Testis (tissue), 3 donors: ENCODE measurements around the gene RERE. TPM values are rescaled to one million over a fixed set of nuclear protein-coding genes. Genes with fewer than 3 reads are reported as not detected.

Experiments used
- DNase-seq: peaks from one replicate; pipeline ENCODE4 v3.0.0-alpha.2; 2019
- H3K27ac ChIP-seq, 2 donors: fragments of 200-600 bp; sonication (generic); one replicate each; pipeline ENCODE4 v1.5.1; 2019
- H3K27me3 ChIP-seq: fragments of 200-600 bp; sonication (generic); one replicate; pipeline ENCODE4 v1.5.1; 2019
- H3K36me3 ChIP-seq: fragments of 200-600 bp; sonication (generic); one replicate; pipeline ENCODE4 v1.5.1; 2017; ENCODE audit warnings: low read depth; ENCODE audit errors: missing control alignments
- H3K4me1 ChIP-seq: fragments of 200-600 bp; sonication (generic); one replicate; pipeline ENCODE4 v1.5.1; 2019
- H3K4me3 ChIP-seq, 2 donors: fragments of 200-600 bp; sonication (generic); one replicate each; pipeline ENCODE4 v1.5.1; 2017 to 2019
- H3K9me3 ChIP-seq: fragments of 200-600 bp; sonication (generic); one replicate; pipeline ENCODE4 v1.5.1; 2017
- POLR2A ChIP-seq: fragments of 450-650 bp; IDR thresholded peaks from one replicate; pipeline ENCODE4 v1.6.1; 2017; ENCODE audit warnings: antibody characterized with exemption, mild to moderate bottlenecking, moderate library complexity
- WGBS, 2 donors: methylation state at CpG; one replicate each; pipeline ENCODE4 v1.1.5; 2018; 5-methylcytosine and 5-hydroxymethylcytosine counted together
- intact Hi-C: fragments of 100-400 bp; cut with DNase I; formaldehyde crosslinking; loops from one replicate; pipeline ENCODE4 v1.15.1; 2023; ENCODE audit warnings: low total_unique reads
- polyA plus RNA-seq: library from polyadenylated mRNA; stranded (reverse); fragments of 350-450 nt; fragmentation: Illumina TruSeq; extraction: RNeasy Lipid Tissue Mini Kit (QIAGEN cat#74804); gene quantifications from one replicate; pipeline ENCODE4 v1.2.3, GENCODE V29; 2014; ENCODE audit warnings: low read depth, low replicate concordance; ENCODE audit not compliant: insufficient read depth
- total RNA-seq, 2 donors: library from RNA; depleted of rRNA; stranded (reverse); fragments of >200 nt; gene quantifications; one replicate each; pipeline ENCODE4 v1.2.3, GENCODE V29; 2016
- TF ChIP-seq, protein P1 (sequence below), 3 experiments: fragments of 450-650 bp in 2 of 3; fragments of 200-600 bp in 1 of 3; sonication (generic) in 1 of 3; IDR thresholded peaks; one replicate each; pipeline ENCODE4 v1.5.1; 2016 to 2019; ENCODE audit warnings: antibody characterized with exemption in 3 of 3, mild to moderate bottlenecking in 2 of 3, moderate library complexity in 1 of 3

Gene RERE
- total and polyA plus RNA-seq, 3 donors from 2014 or later = 90.8 to 229 (median 203) TPM

GRCh38 chr1:8809342-8809736 is 8.1 kb downstream of the RERE start:
- no peaks in the 10 kb centered on the region for H3K9me3 ChIP-seq
- peaks cover 3% of the 10 kb centered on the region for H3K4me1 ChIP-seq
- 80 to 90% methylated on average over 1 of the region's 1 CpG for WGBS, 2 donors
- H3K4me3 ChIP-seq = no peak overlapping the region
- DNase-seq = no peak
- intact Hi-C loops = no loop called here
- no peak for TF ChIP-seq POLR2A
- TF ChIP-seq, protein P1, sequence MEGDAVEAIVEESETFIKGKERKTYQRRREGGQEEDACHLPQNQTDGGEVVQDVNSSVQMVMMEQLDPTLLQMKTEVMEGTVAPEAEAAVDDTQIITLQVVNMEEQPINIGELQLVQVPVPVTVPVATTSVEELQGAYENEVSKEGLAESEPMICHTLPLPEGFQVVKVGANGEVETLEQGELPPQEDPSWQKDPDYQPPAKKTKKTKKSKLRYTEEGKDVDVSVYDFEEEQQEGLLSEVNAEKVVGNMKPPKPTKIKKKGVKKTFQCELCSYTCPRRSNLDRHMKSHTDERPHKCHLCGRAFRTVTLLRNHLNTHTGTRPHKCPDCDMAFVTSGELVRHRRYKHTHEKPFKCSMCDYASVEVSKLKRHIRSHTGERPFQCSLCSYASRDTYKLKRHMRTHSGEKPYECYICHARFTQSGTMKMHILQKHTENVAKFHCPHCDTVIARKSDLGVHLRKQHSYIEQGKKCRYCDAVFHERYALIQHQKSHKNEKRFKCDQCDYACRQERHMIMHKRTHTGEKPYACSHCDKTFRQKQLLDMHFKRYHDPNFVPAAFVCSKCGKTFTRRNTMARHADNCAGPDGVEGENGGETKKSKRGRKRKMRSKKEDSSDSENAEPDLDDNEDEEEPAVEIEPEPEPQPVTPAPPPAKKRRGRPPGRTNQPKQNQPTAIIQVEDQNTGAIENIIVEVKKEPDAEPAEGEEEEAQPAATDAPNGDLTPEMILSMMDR (IDR thresholded peaks at IDR 0.05) = no peak
- H3K27me3 ChIP-seq = no peaks in the 10 kb centered on the region
- no peaks in the 10 kb centered on the region for H3K36me3 ChIP-seq
- no peak overlapping the region for H3K27ac ChIP-seq

DNA sequence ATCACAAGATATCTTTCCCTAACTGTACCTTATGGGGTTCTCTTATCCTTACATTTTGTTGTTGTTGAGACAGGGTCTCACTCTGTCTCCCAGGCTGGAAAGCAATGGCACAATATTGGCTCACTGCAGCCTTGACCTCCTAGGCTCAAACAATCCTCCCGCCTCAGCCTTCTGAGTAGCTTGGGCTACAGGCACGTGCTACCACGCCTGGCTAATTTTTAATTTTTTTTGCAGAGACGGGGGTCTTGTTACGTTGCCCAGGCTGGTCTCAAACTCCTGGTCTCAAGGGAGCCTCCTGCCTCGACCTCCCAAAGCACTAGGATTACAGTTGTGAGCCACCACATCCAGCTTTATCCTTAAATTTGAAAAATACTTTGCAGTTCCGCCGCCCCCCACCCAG is 10.4 kb downstream of the RERE start:
- Histone ChIP-seq H3K27me3 (no peaks in the 10 kb centered on the region), H3K4me1 (no peaks in the 10 kb centered on the region), H3K36me3 (no peaks in the 10 kb centered on the region), H3K4me3 (no peak overlapping the region), H3K27ac (no peak overlapping the region), H3K9me3 (no peaks in the 10 kb centered on the region)
- no peak for DNase-seq
- WGBS, 2 donors = 76 to 97% methylated on average over 8 of the region's 8 CpGs
- intact Hi-C loops = no loop called here
- TF ChIP-seq POLR2A = no peak
- TF ChIP-seq, protein P1 (IDR thresholded peaks at IDR 0.05) = no peak

DNA sequence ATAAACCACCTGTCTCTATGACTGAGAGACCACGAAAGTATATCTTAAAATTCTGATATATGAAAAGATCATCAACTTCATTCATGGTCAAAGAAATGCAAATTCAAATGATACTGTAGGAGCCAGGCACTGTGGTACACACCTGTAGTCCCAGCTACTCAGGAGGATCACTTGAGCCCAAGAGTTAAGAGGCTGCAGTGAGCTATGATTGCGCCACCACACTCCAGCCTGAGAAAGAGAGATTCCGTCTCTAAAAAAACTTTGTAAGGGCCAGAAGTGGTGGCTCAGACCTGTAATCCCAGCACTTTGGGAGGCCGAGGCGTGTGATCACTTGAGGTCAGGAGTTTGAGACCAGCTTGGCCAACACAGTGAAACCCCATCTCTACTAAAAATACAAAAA is 17.0 kb downstream of the RERE start:
- intact Hi-C loops = no loop called here
- WGBS, 2 donors = 92 to 97% methylated on average over 5 of the region's 5 CpGs
- no peak for DNase-seq
- no peaks in the 10 kb centered on the region for H3K36me3 ChIP-seq
- no peak overlapping the region for H3K4me3 ChIP-seq
- H3K27ac ChIP-seq = no peak overlapping the region
- TF ChIP-seq POLR2A = no peak
- TF ChIP-seq, protein P1 (IDR thresholded peaks at IDR 0.05) = no peak
- H3K27me3 ChIP-seq = no peaks in the 10 kb centered on the region
- H3K9me3 ChIP-seq = no peaks in the 10 kb centered on the region
- H3K4me1 ChIP-seq = no peaks in the 10 kb centered on the region

DNA sequence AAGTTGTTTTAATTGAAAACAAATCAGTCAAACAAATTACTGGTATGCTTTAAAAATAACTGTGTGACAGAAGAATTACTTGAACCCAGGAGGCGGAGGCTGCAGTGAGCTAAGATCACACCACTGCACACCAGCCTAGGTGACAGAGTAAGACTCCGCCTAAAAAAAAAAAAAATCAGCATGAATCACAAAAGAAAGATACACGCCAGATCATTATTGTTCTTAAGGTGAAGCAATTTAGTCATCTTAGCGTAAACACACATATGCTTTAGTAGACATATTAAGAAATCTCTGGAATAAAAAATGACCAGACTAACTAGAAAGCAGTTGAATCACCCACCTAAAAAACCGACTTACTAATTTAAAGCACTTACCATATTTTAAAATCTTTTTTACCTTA is 20.2 kb downstream of the RERE start:
- no peaks in the 10 kb centered on the region for H3K9me3 ChIP-seq
- intact Hi-C loops = no loop called here
- 89 to 93% methylated on average over 5 of the region's 5 CpGs for WGBS, 2 donors
- no peak overlapping the region for H3K4me3 ChIP-seq
- TF ChIP-seq, protein P1 (IDR thresholded peaks at IDR 0.05) = no peak
- TF ChIP-seq POLR2A = no peak
- DNase-seq = no peak
- H3K27ac ChIP-seq = no peak overlapping the region
- no peaks in the 10 kb centered on the region for H3K4me1 ChIP-seq
- no peaks in the 10 kb centered on the region for H3K36me3 ChIP-seq
- H3K27me3 ChIP-seq = no peaks in the 10 kb centered on the region

GRCh38 chr1:8796812-8797211 is 20.6 kb downstream of the RERE start:
- Histone ChIP-seq H3K4me1 (no peaks in the 10 kb centered on the region), H3K36me3 (no peaks in the 10 kb centered on the region), H3K27me3 (no peaks in the 10 kb centered on the region), H3K27ac (no peak overlapping the region), H3K4me3 (no peak overlapping the region), H3K9me3 (no peaks in the 10 kb centered on the region)
- no peak for DNase-seq
- intact Hi-C loops = no loop called here
- 58 to 62% methylated on average over 3 of the region's 3 CpGs for WGBS, 2 donors
- TF ChIP-seq, protein P1 (IDR thresholded peaks at IDR 0.05) = no peak
- no peak for TF ChIP-seq POLR2A
